Fibroblast of skin of back (primary cell): ENCODE results near the gene PPP1R1C.

Source experiments
- DNase-seq: peaks from one replicate; pipeline ENCODE4 v3.0.0-alpha.2; 2013

PPP1R1C gene

GRCh38 chr2:182064019-182064778 lies 78.5 kb downstream of the PPP1R1C start:
- no peak for DNase-seq

GRCh38 chr2:182066400-182067087 lies 80.9 kb downstream of the PPP1R1C start:
- peak; percentile 87 for DNase-seq

GRCh38 chr2:182067393-182067792 lies 81.7 kb downstream of the PPP1R1C start:
- DNase-seq, result no peak

GRCh38 chr2:182068811-182069210 lies 83.2 kb downstream of the PPP1R1C start:
- no peak for DNase-seq

GRCh38 chr2:182069416-182069815 lies 83.8 kb downstream of the PPP1R1C start:
- DNase-seq, result no peak

- no peak for DNase-seq
Measured at GRCh38 chr2:182069908-182070307, 84.3 kb downstream of the PPP1R1C start.

- no peak for DNase-seq
Measured at GRCh38 chr2:182070736-182071135, 85.1 kb downstream of the PPP1R1C start.

GRCh38 chr2:182072861-182073260 lies 87.2 kb downstream of the PPP1R1C start:
- no peak for DNase-seq

GRCh38 chr2:182073613-182074012 lies 88.0 kb downstream of the PPP1R1C start:
- DNase-seq, result no peak

GRCh38 chr2:182077023-182077422 lies 91.4 kb downstream of the PPP1R1C start:
- no peak for DNase-seq

GRCh38 chr2:182077448-182078142 lies 91.9 kb downstream of the PPP1R1C start:
- peak; percentile 80 for DNase-seq

GRCh38 chr2:182078988-182079602 lies 93.4 kb downstream of the PPP1R1C start:
- DNase-seq, result no peak

- DNase-seq, result no peak
Measured at GRCh38 chr2:182080493-182080892, 94.8 kb downstream of the PPP1R1C start.

GRCh38 chr2:182081602-182082260 lies 96.1 kb downstream of the PPP1R1C start:
- no peak for DNase-seq

- DNase-seq, result no peak
Measured at GRCh38 chr2:182088681-182089320, 103.1 kb downstream of the PPP1R1C start.

- DNase-seq, result no peak
Measured at GRCh38 chr2:182090486-182090885, 104.8 kb downstream of the PPP1R1C start.

- no peak for DNase-seq
Measured at GRCh38 chr2:182097571-182098164, 112.0 kb downstream of the PPP1R1C start.

- no peak for DNase-seq
Measured at GRCh38 chr2:182098648-182099047, 113.0 kb downstream of the PPP1R1C start.

- peak; percentile 2 for DNase-seq
Measured at GRCh38 chr2:182101263-182101662, 115.6 kb downstream of the PPP1R1C start.

- no peak for DNase-seq
Measured at GRCh38 chr2:182103526-182103925, 117.9 kb downstream of the PPP1R1C start.

GRCh38 chr2:182110347-182110746 lies 124.7 kb downstream of the PPP1R1C start:
- DNase-seq, result no peak

- no peak for DNase-seq
Measured at GRCh38 chr2:182113334-182113733, 127.7 kb downstream of the PPP1R1C start.
